Umbilical cord (tissue), 2 donors: ENCODE data around the gene DGKH. TPM values are rescaled to one million over a fixed set of nuclear protein-coding genes. Genes with fewer than 3 reads are reported as not detected.

Experiments used
- DNase-seq: peaks from one replicate; pipeline ENCODE4 v3.0.0-alpha.2; 2015; ENCODE audit warnings: low spot score
- total RNA-seq: library from RNA; depleted of rRNA; stranded (reverse); fragments of >200 nt; gene quantifications from one replicate; pipeline ENCODE4 v1.2.3, GENCODE V29; 2014; ENCODE audit warnings: low replicate concordance; ENCODE audit not compliant: insufficient read depth

DGKH gene
- total RNA-seq, 1 donor from 2014 or later = 17.1 TPM

DNA sequence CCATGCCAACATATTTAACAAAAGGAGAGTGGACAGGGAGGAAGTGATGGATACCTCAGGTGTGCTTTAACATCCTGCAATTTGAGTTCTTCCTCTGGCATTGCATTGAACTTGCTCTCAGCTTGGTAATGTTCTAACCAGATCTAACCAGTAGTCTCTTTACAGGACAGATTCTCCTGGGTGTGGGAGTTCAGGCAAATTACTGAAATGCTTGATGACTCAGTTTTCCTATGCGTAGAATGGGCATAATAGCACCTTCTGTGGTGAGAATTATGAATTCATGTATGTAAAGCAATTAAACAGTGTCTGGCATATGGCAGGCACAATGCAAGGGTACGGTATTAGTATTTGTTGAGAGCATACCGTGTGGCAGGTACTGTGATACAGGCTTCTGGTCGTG lies 227.1 kb downstream of the DGKH start:
- DNase-seq = no peak

DNA sequence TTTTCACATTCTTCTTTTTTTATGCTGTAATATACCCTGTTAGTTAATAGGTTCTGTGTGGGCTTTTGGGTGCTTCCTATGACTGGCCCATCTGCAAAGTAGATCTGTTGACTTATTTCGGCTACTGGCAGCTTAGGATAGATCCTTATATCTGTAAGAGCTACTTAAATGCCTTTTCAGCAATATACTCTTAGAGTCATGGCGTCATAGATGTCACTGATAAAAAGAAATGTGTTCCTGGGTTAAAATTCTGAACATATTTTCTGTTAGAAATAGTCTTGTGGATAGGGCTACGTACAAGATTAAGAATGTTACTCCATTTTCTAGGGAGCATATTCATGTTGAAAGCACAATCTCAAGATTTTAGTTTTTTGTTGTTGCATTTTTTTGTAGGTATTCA lies 228.2 kb downstream of the DGKH start:
- DNase-seq = peak; percentile 85

DNA sequence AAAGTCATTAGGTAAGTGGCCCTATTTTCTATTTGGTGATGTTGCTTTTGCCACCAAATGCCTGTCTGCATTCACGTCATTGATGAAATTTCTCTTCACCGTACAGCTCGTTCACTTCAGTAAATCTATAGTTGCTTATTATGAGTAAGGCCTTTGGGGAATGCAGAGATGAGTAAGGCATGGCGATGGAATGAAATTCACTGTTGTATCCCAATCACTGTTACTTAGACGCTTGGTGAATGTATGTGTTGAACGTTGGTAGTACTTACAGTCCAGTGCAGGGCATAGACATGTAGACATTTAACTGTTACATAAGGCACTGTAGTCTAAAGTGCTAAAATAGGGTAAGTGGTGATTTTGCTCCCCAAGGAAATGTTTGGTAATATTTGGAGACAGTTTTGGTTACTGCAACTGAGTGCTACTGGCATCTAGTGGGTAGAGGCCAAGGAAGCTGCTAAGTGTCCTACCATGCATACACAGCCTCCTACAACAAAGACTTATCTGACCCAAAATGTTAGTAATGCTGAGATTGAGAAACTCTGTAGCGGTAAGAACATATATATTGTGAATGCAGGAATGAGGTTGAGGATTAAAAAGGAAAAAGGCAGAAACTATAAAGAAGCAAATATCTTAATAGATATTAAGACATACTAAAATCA lies 229.3 kb downstream of the DGKH start:
- no peak for DNase-seq

DNA sequence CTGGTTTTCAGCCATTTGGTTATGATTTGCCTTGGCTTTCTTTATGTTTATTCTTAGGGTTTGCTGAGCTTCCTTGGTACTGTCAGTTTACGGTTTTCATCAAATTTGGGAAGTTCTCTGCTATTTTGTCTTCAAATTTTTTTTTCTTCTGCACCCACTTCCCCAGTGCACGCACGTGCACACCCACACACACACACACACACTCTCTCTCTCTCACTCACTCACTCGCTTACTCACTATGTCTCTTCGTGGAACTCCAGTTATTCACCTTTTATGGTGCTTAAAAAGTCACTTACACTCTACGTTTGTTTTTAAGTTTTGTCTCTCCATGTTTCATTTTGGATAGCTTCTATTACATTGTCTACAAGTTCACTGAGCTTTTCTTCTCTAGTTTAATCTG lies 230.6 kb downstream of the DGKH start:
- DNase-seq = no peak

DNA sequence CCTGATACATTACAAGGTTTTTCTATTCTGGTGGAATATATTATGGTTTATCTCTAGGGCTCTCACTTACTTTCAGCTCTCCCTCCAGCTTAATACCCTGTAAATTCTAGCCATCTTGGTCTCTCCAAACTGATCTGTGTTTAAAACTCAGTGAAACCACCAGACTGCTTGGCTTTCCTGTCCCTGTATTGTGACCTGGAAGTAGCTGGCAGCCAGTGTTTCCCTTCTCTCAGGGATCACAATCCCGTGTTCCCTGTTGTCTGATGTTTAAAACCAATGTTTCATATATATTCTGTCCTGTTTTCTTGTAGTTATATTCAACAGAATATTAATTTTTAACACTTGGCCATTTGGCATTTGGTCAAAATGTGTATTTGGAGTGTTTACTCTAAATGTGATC lies 231.5 kb downstream of the DGKH start:
- DNase-seq = no peak

DNA sequence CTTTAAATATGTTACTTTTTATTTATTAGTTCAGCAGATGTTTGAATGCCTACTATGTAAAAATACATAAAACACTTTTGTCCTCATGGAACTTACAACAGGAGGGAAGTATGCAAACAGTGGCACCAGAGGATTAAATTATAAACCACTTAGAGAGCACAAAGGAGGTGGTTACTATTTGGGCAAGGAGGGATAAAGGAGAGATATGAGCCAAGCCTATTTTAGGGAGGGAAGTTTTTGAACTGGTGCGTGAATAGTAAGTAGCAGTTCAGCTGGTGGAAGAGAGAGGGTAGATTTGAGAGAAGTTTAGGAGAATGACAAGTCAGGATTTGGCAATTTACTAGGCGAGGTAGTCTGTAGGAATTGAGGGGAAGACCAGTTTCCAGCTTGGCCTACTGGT lies 232.1 kb downstream of the DGKH start:
- no peak for DNase-seq

DNA sequence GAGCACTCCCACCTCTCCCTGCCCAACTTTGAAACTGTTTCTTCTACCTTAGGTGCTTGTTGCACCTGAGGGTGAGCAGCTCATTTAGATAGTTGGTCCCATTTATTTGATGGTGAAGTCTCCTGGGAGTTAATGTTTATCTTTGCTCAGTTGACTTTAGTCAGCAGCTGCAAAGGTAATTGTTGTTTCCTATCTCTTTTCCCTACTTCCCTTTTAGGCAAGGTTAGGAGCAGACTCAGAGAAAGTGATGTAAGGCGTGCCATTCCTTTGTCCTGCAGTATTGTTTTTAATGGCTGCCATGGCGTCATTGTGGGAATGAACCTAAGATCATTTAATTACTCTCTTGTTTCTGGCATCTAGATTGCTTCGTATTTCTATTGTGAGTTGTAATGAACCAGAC lies 235.1 kb downstream of the DGKH start:
- DNase-seq = no peak

DNA sequence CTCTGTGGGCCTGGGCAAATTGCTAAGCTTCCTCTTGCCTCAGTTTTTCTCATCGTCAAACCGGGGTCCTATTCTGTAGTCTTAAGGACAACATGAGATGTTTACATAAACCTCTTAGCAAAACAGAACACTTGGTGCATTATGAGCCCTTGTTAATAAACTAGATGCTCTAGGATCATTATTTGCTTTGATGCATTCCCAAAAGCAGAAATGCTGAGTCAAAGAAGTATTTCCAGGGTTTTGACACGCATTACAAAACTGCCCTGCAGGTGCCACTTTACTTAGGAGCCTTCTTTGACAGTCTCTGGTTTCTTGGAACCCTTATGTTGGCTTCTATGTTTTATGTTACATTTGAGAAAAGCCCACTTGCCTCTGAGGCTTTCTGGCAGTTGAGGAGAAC lies 235.6 kb downstream of the DGKH start:
- DNase-seq = no peak

Other genes starting within 250 kb of the DGKH start
- 27.2 TPM for gene VWA8, start 87.5 kb upstream of the DGKH start, total RNA-seq
- gene AKAP11, start 223.5 kb downstream of the DGKH start, total RNA-seq = 53.0 TPM